Measurements from ENCODE around the gene PTAR1.

DNA sequence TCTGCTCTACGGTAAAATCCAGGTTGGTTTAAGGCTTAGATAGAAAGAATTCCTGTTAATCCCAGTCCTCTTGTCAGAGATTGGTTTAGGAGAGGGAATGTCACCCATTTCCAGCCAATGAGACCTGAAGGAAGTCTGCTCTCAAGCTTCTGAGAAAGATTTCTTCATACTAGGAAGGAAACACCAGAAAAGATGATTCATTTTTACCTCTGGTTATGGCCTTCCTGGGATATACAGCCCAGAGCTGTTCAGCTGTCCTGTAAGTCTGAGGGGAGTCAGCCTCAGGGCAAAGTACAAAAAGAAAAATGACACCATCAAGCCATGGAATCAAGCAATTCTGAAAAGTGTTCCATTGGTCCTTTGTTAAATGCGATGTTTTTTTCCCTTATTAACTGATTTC is 42.2 kb upstream of the PTAR1 start:
- no peak for TF ChIP-seq EZH2 (IDR thresholded peaks at IDR 0.05; ENCODE audit: borderline replicate concordance, low read depth, low read length, severe bottlenecking)
- TF ChIP-seq, protein P1, sequence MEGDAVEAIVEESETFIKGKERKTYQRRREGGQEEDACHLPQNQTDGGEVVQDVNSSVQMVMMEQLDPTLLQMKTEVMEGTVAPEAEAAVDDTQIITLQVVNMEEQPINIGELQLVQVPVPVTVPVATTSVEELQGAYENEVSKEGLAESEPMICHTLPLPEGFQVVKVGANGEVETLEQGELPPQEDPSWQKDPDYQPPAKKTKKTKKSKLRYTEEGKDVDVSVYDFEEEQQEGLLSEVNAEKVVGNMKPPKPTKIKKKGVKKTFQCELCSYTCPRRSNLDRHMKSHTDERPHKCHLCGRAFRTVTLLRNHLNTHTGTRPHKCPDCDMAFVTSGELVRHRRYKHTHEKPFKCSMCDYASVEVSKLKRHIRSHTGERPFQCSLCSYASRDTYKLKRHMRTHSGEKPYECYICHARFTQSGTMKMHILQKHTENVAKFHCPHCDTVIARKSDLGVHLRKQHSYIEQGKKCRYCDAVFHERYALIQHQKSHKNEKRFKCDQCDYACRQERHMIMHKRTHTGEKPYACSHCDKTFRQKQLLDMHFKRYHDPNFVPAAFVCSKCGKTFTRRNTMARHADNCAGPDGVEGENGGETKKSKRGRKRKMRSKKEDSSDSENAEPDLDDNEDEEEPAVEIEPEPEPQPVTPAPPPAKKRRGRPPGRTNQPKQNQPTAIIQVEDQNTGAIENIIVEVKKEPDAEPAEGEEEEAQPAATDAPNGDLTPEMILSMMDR (IDR thresholded peaks at IDR 0.05; ENCODE audit: borderline replicate concordance, extremely low read depth, low read length, poor library complexity, severe bottlenecking): no peak

All from DND-41 (cell line).